GM23248 (cell line): ENCODE results near the gene NTRK2. TPM values are rescaled to one million over a fixed set of nuclear protein-coding genes. Genes with fewer than 3 reads are reported as not detected.

Experiments used
- DNase-seq: peaks from one replicate; pipeline ENCODE4 v3.0.0-alpha.2; 2015
- H2AFZ ChIP-seq: fragments of 200-600 bp; sonication (generic); 2 replicates; pipeline ENCODE4 v1.6.1; 2016; ENCODE audit warnings: antibody characterized with exemption
- H3F3A ChIP-seq: fragments of 200-600 bp; sonication (generic); 2 replicates; pipeline ENCODE4 v1.6.1; 2016; ENCODE audit warnings: mild to moderate bottlenecking, antibody characterized with exemption, mixed run types; ENCODE audit not compliant: insufficient read depth
- H3K27ac ChIP-seq: fragments of 200-600 bp; sonication (generic); 2 replicates; pipeline ENCODE4 v1.5.1; 2016; ENCODE audit warnings: mild to moderate bottlenecking
- H3K27me3 ChIP-seq: fragments of 200-600 bp; sonication (generic); replicated peaks from 2 replicates; pipeline ENCODE4 v1.6.1; 2016; ENCODE audit warnings: mild to moderate bottlenecking; ENCODE audit not compliant: insufficient read depth
- H3K36me3 ChIP-seq: fragments of 200-600 bp; sonication (generic); 2 replicates; pipeline ENCODE4 v1.6.1; 2016; ENCODE audit warnings: low read depth, mild to moderate bottlenecking
- H3K4me1 ChIP-seq: fragments of 200-600 bp; sonication (generic); 2 replicates; pipeline ENCODE4 v1.6.1; 2016; ENCODE audit warnings: mild to moderate bottlenecking; ENCODE audit not compliant: insufficient read depth
- H3K4me2 ChIP-seq: fragments of 200-600 bp; sonication (generic); one replicate; pipeline ENCODE4 v1.6.1; 2016; ENCODE audit warnings: mild to moderate bottlenecking; ENCODE audit not compliant: unreplicated experiment
- H3K4me3 ChIP-seq: fragments of 200-600 bp; sonication (generic); 2 replicates; pipeline ENCODE4 v1.5.1; 2016; ENCODE audit warnings: mild to moderate bottlenecking
- H3K79me2 ChIP-seq: fragments of 200-600 bp; sonication (generic); 2 replicates; pipeline ENCODE4 v1.6.1; 2016; ENCODE audit warnings: mild to moderate bottlenecking; ENCODE audit not compliant: insufficient read depth
- H3K9ac ChIP-seq: fragments of 200-600 bp; sonication (generic); 2 replicates; pipeline ENCODE4 v1.6.1; 2016; ENCODE audit warnings: mild to moderate bottlenecking
- H3K9me2 ChIP-seq: fragments of 200-600 bp; sonication (generic); 2 replicates; pipeline ENCODE4 v1.6.1; 2016; ENCODE audit warnings: mixed run types, mild to moderate bottlenecking, moderate library complexity; ENCODE audit not compliant: insufficient read depth
- H3K9me3 ChIP-seq: fragments of 200-600 bp; sonication (generic); one replicate; pipeline ENCODE4 v1.6.1; 2017; ENCODE audit warnings: low read depth
- H4K20me1 ChIP-seq: fragments of 200-600 bp; sonication (generic); 2 replicates; pipeline ENCODE4 v1.6.0; 2016; ENCODE audit not compliant: insufficient read depth
- EZH2 ChIP-seq: fragments of 200-600 bp; sonication (generic); IDR thresholded peaks from 2 replicates; pipeline ENCODE4 v1.6.1; 2018; ENCODE audit warnings: antibody characterized with exemption, mild to moderate bottlenecking; ENCODE audit not compliant: insufficient read depth, poor library complexity, severe bottlenecking
- EZH2phosphoT487 ChIP-seq: fragments of 200-600 bp; sonication (generic); IDR thresholded peaks from 2 replicates; pipeline ENCODE4 v1.6.1; 2018; ENCODE audit warnings: antibody characterized with exemption, moderate library complexity, mild to moderate bottlenecking, low read depth; ENCODE audit not compliant: insufficient read depth
- WGBS, 2 experiments: methylation state at CpG; one replicate each; pipeline ENCODE4 v1.1.6; 2015 to 2017; ENCODE audit warnings: low lambda C conversion rate in 2 of 2, low coverage in 1 of 2; ENCODE audit errors: missing lambda C conversion rate in 2 of 2; 5-methylcytosine and 5-hydroxymethylcytosine counted together
- in situ Hi-C: fragments of 300-500 bp; cut with MboI; formaldehyde crosslinking; loops from 2 replicates; pipeline ENCODE4 v1.15.0; 2020
- polyA plus RNA-seq: library from polyadenylated mRNA; unstranded; fragments of >200 nt; fragmentation: Nextera tagmentation; extraction: Ambion mirVana; gene quantifications from 2 replicates; pipeline ENCODE4 v1.2.1, GENCODE V29; 2016
- total RNA-seq: library from RNA; depleted of rRNA; stranded (reverse); fragments of >200 nt; shearing (Covaris generic); gene quantifications from 2 replicates; pipeline ENCODE4 v1.2.3, GENCODE V29; 2014

Gene NTRK2
- total and polyA plus RNA-seq, 2 experiments from 2014 or later, result not detected

DNA sequence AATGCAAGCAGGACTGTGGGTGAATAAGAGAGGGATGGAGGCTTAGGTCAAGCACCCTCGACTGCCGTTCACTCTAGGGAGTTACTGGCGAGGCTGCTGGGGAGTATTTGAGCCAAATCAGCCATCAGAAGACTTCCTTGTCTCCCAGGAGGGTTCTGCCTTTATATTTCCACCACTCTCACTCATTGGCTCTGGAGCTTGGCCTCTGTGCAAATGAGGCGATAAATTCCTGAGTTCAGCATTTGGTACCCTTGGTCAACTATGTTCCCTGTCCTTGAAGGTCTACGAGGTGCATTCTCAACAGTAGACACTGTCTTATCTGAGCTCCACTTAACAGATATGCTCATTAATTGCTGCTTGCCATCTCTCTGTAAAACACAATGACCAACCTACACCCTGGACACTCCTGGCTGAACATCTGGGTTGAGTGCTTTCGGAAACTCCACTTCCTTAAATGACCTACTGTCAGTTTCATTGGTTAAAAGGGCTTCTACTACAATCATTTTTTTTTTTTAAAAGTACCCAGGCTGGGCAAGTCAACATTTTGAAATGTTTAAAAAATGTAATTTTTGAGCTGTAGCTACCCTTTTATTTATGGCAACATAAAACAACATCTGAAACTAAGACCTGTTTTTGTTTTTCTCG is 153.2 kb downstream of the NTRK2 start:
- no peaks in the 10 kb centered on the region for H4K20me1 ChIP-seq
- H3K36me3 ChIP-seq, result no peaks in the 10 kb centered on the region
- no peak overlapping the region for H2AFZ ChIP-seq
- H3K9ac ChIP-seq, result no peak overlapping the region
- DNase-seq, result no peak
- no peak overlapping the region for H3K4me2 ChIP-seq
- no peaks in the 10 kb centered on the region for H3K79me2 ChIP-seq
- TF ChIP-seq EZH2phosphoT487 (no peak), EZH2 (no peak)
- no peaks in the 10 kb centered on the region for H3K9me3 ChIP-seq
- no peak overlapping the region for H3K4me3 ChIP-seq
- no peaks in the 10 kb centered on the region for H3F3A ChIP-seq
- in situ Hi-C loops, result no loop called here
- 40 to 43% methylated on average over 7 of the region's 7 CpGs for WGBS, 2 experiments
- H3K9me2 ChIP-seq, result no peaks in the 10 kb centered on the region
- H3K27ac ChIP-seq, result no peak overlapping the region
- no peaks in the 10 kb centered on the region for H3K4me1 ChIP-seq
- peaks cover 7% of the 10 kb centered on the region for H3K27me3 ChIP-seq

DNA sequence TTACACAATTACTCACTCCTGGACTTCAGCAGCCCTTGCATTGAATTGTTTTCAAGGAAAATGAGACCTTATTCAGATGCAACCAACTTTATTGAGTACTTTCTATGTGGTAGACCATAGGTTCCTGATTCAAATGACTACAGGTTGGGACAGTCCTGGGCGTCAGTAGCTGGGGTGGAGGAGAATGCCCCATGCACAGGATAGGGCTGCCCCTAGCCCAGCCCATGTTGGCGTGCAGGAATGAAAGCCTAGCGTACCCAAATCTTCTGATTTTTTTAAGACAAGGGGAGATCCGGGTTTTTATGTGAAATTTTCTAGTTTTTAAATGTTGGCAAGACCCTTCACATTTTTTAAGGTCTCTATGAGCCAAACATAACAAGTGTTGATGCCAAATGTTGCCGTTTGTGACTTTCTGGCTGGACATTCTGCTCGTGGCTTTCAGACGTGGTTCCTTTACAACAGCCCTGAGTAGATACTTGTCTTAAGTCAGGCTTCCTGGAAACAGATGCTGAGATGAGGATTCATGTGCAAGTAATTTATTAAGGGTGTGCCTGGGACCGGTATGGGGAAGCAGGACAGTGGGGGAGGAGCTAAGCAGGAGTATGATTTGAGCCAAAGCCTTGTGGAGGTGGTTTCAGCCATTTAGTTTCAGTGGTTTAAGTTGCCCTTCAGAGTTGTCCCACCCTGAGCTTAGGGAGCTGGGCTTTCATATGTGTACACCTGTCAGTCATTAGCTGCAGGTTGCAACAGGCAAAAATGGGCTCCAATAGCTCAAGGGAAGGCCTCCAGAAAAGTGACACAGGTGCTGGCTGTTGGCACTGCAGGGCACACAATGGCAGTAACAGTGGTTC is 154.1 kb downstream of the NTRK2 start:
- Histone ChIP-seq H3K9me3 (no peaks in the 10 kb centered on the region), H3K4me1 (no peaks in the 10 kb centered on the region), H3K9ac (no peak overlapping the region), H3K4me2 (no peak overlapping the region), H3K27me3 (peaks cover 7% of the 10 kb centered on the region), H3K36me3 (no peaks in the 10 kb centered on the region), H4K20me1 (no peaks in the 10 kb centered on the region), H3K27ac (no peak overlapping the region), H3K79me2 (no peaks in the 10 kb centered on the region), H3F3A (no peaks in the 10 kb centered on the region), H3K4me3 (no peak overlapping the region), H2AFZ (no peak overlapping the region), H3K9me2 (no peaks in the 10 kb centered on the region)
- no peak for TF ChIP-seq EZH2phosphoT487
- no peak for TF ChIP-seq EZH2
- in situ Hi-C loops, result no loop called here
- 4% methylated on average over 8 of the region's 8 CpGs for WGBS, 2 experiments
- no peak for DNase-seq

DNA sequence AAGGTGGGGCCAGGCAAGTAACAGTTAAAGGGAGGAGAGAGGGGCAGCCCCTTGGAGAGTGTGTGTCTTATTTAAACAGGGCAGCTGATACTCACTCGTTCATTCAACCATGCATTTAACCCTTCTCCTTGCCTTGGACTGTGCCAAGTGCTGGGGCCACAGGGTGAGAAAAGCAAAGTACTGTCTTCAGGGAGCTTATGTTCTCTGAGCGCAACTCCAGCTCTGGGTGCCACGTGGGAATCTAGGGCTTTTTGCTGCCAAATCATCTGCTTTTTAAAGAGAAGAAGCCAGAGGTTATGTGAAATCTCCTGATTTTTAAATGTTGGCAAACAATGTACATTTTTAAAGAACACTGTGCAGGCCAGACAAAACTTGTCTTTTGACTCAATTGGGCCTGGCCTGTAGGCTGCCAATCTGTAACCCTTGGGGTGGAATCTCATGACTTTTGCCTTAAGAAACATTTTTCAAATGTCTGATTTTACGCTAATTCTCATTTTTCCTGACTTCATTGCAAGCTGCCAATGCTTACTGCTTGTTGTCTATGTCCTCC is 157.8 kb downstream of the NTRK2 start:
- in situ Hi-C loops, result no loop called here
- 22% methylated on average over 4 of the region's 4 CpGs for WGBS, 2 experiments

DNA sequence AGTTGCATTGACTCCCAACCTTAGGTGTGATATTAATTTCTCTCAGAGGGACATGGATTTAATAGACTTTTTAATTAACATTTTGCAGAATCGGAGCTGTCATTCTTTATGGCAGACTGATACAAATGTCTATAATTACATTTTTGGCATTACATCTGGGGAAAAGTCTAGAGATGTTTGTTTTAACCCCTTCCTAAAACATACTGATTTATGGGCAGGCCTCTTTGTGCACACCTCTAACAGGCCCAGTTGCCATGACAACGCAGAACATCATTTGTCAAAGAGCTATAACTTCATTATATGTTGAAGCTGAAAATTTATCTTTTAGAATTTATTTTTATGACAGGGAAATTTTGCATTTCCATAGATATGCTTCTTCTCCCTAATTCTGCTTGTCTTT is 158.5 kb downstream of the NTRK2 start:
- Histone ChIP-seq H4K20me1 (no peaks in the 10 kb centered on the region), H3K79me2 (no peaks in the 10 kb centered on the region), H3K9me3 (no peaks in the 10 kb centered on the region), H3F3A (no peaks in the 10 kb centered on the region), H2AFZ (no peak overlapping the region), H3K4me1 (no peaks in the 10 kb centered on the region), H3K4me3 (no peak overlapping the region), H3K27ac (no peak overlapping the region), H3K9ac (no peak overlapping the region), H3K27me3 (peaks cover 7% of the 10 kb centered on the region), H3K4me2 (no peak overlapping the region), H3K9me2 (no peaks in the 10 kb centered on the region), H3K36me3 (no peaks in the 10 kb centered on the region)
- DNase-seq, result no peak
- in situ Hi-C loops, result no loop called here
- TF ChIP-seq EZH2, result no peak
- TF ChIP-seq EZH2phosphoT487, result no peak
- 69 to 85% methylated on average over 2 of the region's 2 CpGs for WGBS, 2 experiments

More for the DNA sequence above, 157.8 kb downstream of the NTRK2 start:
- Histone ChIP-seq H3K36me3 (no peaks in the 10 kb centered on the region), H3K9me3 (no peaks in the 10 kb centered on the region), H3K4me2 (no peak overlapping the region), H3F3A (no peaks in the 10 kb centered on the region), H4K20me1 (no peaks in the 10 kb centered on the region), H3K27me3 (peaks cover 7% of the 10 kb centered on the region), H3K9ac (no peak overlapping the region), H3K9me2 (no peaks in the 10 kb centered on the region), H2AFZ (no peak overlapping the region), H3K4me1 (no peaks in the 10 kb centered on the region), H3K27ac (no peak overlapping the region), H3K79me2 (no peaks in the 10 kb centered on the region), H3K4me3 (no peak overlapping the region)
- TF ChIP-seq EZH2phosphoT487 (no peak), EZH2 (no peak)
- no peak for DNase-seq
